ENCODE data around the gene RBM45.

Gene RBM45

DNA sequence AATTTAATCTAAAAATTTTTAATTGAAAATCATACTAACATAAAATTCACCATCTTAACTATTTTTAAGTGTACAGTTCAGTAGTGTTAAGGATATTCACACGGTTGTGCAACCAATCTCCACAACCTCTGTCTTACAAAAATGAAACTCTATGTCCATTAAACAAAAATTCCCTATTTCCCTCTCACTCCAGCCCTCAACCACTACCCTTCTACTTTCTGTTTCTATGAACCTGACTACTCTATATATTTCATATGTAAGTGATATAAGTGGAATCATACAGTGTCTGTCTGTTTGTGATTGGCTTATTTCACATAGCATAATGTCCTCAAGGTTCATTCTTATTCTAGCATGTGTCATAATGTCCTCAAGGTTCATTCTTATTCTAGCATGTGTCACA is 47.7 kb downstream of the RBM45 start:
- no peak for DNase-seq (ENCODE audit: low spot score)

DNA sequence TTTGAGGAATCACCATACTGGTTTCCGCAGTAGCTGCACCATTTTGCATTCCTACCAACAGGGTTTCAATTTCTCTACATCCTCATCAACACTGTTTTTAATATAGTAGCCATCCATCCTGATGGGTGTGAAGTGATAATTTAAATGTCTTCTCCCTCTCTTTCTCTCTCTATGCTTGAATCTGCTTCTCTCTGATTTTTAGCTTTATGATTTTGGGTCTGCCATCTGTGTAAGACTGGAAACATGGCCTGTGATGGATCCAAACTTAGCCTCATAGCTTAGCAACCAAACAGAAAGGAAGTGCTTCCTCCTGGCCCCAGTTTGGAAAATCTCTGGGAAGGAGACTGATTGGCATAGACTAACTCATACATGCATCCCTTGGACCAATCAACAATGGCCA is 48.4 kb downstream of the RBM45 start:
- no peak for DNase-seq (ENCODE audit: low spot score)

DNA sequence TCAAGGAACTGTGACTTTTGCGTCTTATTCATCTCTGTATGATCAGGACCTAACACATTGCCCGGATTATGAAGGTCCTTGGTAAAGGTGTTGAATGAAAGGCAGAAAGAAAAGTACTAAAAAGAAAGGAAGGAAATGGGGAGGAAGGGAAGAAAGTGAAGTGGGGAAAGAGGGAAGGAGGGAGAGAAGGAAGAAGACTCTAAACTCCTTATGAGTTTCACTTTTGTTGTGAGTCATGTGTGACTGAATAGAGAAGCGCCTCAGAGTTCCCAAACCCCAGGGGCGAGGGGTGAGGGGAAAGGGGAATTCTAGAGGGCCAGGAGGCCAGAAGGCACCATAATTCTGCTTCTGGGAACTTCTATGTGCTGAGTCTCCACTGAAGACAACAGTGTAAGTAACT is 51.2 kb downstream of the RBM45 start:
- peak; percentile 22 for DNase-seq (ENCODE audit: low spot score)

DNA sequence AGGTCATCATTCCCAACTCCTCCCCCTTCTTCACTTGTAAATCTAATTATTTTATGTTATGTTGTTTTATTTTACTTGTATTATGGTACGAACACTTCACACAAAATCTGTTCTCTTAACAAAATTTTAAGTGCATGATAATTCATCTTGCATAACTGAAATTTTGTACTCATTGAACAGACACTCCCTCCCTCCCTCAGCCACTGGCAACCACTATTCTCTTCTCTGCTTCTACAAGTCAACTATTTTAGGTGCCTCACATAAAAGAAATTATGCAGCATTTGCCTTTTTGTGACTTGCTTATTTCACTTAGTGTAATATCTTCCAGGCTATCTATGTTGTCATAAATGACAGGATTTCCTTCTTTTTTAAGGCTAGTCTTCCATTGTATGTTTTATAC is 51.7 kb downstream of the RBM45 start:
- no peak for DNase-seq (ENCODE audit: low spot score)

DNA sequence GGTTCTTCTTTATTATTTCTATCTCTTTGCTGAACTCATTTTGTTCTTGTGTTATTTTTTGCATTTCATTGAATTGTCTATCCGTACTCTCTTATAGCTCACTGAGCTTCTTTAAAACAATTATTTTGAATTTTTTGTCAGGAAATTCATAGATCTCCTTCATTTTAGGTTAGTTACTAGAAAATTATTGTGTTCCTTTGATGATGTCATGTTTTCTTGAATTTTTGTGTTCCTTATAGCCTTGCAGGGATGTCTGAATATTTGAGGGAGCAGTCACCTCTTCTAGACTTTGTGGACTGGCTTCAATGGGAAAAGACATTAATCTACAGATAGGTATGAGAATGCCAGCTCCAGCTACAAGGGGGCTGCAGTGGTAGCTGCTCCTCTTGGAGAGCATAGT is 61.4 kb downstream of the RBM45 start:
- no peak for DNase-seq (ENCODE audit: low spot score)

DNA sequence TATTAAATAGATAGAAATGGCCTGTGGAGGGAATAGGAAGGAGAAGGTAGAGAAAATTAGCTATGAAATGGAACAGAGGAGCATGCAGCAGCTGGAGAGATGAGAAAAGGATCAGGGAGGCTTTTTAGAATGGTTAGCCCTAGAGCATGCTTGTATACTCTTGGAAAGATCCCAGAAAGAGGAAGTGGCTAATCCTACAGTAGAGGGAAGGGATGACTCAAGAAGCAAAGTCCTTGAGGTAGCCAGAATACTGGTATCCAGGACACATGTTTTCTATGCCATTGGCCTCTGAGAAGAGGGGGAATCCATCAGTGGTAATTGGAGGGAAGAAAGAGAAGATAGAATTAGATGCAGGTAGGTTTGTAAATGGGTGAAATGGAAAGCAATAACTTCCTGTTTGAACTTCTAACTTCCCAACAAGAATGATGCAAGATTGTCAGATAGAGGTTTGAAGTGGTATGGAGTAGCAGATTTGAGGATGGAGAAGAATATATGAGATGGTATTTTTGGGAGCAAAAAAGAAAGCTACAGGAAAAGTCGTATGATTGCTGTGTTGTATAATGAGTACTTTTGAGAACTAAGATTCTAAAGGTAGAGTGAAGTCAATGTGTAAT is 64.9 kb downstream of the RBM45 start:
- no peak for DNase-seq (ENCODE audit: low spot score)
